ENCODE data around the gene SPATS2.

Gene SPATS2

GRCh38 chr12:49549735-49550692, 182.8 kb downstream of the SPATS2 start:
- no peak overlapping the region for H3K9ac ChIP-seq
- H3K4me2 ChIP-seq: peak overlapping the region; percentile 74; the same call in 1 of the 2 replicates
- no peak for TF ChIP-seq Cebpa-rat (IDR thresholded peaks at IDR 0.05)
- no peak overlapping the region for H3K4me3 ChIP-seq
- no peaks in the 10 kb centered on the region for H3K36me3 ChIP-seq
- no peaks in the 10 kb centered on the region for H4K20me1 ChIP-seq
- no peaks in the 10 kb centered on the region for H3K9me3 ChIP-seq
- H3K27me3 ChIP-seq: peaks cover 33% of the 10 kb centered on the region
- H3K4me1 ChIP-seq: peaks cover 38% of the 10 kb centered on the region
- no peak overlapping the region for H3K27ac ChIP-seq

GRCh38 chr12:49550693-49551252, 183.5 kb downstream of the SPATS2 start:
- Histone ChIP-seq H3K4me3 (no peak overlapping the region), H3K36me3 (peaks cover 3% of the 10 kb centered on the region), H3K9me3 (no peaks in the 10 kb centered on the region), H4K20me1 (no peaks in the 10 kb centered on the region), H3K27ac (no peak overlapping the region), H3K4me1 (peaks cover 38% of the 10 kb centered on the region), H3K9ac (no peak overlapping the region), H3K27me3 (peaks cover 33% of the 10 kb centered on the region), H3K4me2 (no peak overlapping the region)
- no peak for TF ChIP-seq Cebpa-rat (IDR thresholded peaks at IDR 0.05)

- Histone ChIP-seq H3K9ac (no peak overlapping the region), H3K9me3 (no peaks in the 10 kb centered on the region), H3K4me1 (peaks cover 38% of the 10 kb centered on the region), H4K20me1 (no peaks in the 10 kb centered on the region), H3K4me2 (peak overlapping the region; percentile 56), H3K4me3 (no peak overlapping the region), H3K36me3 (peaks cover 16% of the 10 kb centered on the region), H3K27me3 (peaks cover 28% of the 10 kb centered on the region), H3K27ac (no peak overlapping the region)
- TF ChIP-seq Cebpa-rat (IDR thresholded peaks at IDR 0.05): 0 out of 2 replicates have a peak, but pooled peaks have one; percentile 12
These were observed 184.8 kb downstream of the SPATS2 start for GRCh38 chr12:49552014-49552413.

- Histone ChIP-seq H4K20me1 (no peaks in the 10 kb centered on the region), H3K27me3 (peaks cover 24% of the 10 kb centered on the region), H3K27ac (no peak overlapping the region), H3K4me2 (peak overlapping the region; percentile 56), H3K9ac (no peak overlapping the region), H3K4me1 (peaks cover 38% of the 10 kb centered on the region), H3K9me3 (no peaks in the 10 kb centered on the region), H3K36me3 (peaks cover 20% of the 10 kb centered on the region), H3K4me3 (no peak overlapping the region)
- TF ChIP-seq Cebpa-rat (IDR thresholded peaks at IDR 0.05): no peak
These were observed 185.2 kb downstream of the SPATS2 start for GRCh38 chr12:49552425-49552824.

GRCh38 chr12:49552899-49553298, 185.6 kb downstream of the SPATS2 start:
- Histone ChIP-seq H3K4me2 (peak overlapping the region; percentile 56), H4K20me1 (no peaks in the 10 kb centered on the region)

GRCh38 chr12:49553512-49554088, 186.3 kb downstream of the SPATS2 start:
- peak overlapping the region; percentile 10; the same call in 1 of the 2 replicates for H3K4me2 ChIP-seq
- H3K36me3 ChIP-seq: peaks cover 32% of the 10 kb centered on the region
- H3K9me3 ChIP-seq: no peaks in the 10 kb centered on the region
- no peak overlapping the region for H3K4me3 ChIP-seq
- peaks cover 36% of the 10 kb centered on the region for H3K4me1 ChIP-seq
- TF ChIP-seq Cebpa-rat (IDR thresholded peaks at IDR 0.05): no peak
- no peaks in the 10 kb centered on the region for H4K20me1 ChIP-seq
- H3K27me3 ChIP-seq: peaks cover 12% of the 10 kb centered on the region
- H3K9ac ChIP-seq: no peak overlapping the region
- H3K27ac ChIP-seq: no peak overlapping the region

More at GRCh38 chr12:49552899-49553298, 185.6 kb downstream of the SPATS2 start:
- Histone ChIP-seq H3K4me3 (no peak overlapping the region), H3K4me1 (peaks cover 38% of the 10 kb centered on the region), H3K9ac (no peak overlapping the region), H3K27me3 (peaks cover 19% of the 10 kb centered on the region), H3K9me3 (no peaks in the 10 kb centered on the region), H3K36me3 (peaks cover 24% of the 10 kb centered on the region), H3K27ac (no peak overlapping the region)
- TF ChIP-seq Cebpa-rat (IDR thresholded peaks at IDR 0.05): no peak

GRCh38 chr12:49554266-49554665, 187.0 kb downstream of the SPATS2 start:
- Histone ChIP-seq H3K27me3 (peaks cover 6% of the 10 kb centered on the region), H3K9me3 (no peaks in the 10 kb centered on the region), H3K27ac (no peak overlapping the region), H3K4me2 (peak overlapping the region; percentile 10), H3K9ac (no peak overlapping the region), H3K4me3 (no peak overlapping the region), H3K4me1 (peaks cover 29% of the 10 kb centered on the region), H3K36me3 (peaks cover 38% of the 10 kb centered on the region), H4K20me1 (no peaks in the 10 kb centered on the region)
- no peak for TF ChIP-seq Cebpa-rat (IDR thresholded peaks at IDR 0.05)

- Histone ChIP-seq H3K4me2 (no peak overlapping the region), H3K27me3 (no peaks in the 10 kb centered on the region), H3K27ac (no peak overlapping the region), H3K9me3 (no peaks in the 10 kb centered on the region), H3K36me3 (peaks cover 54% of the 10 kb centered on the region), H3K9ac (no peak overlapping the region), H3K4me1 (peaks cover 26% of the 10 kb centered on the region), H4K20me1 (no peaks in the 10 kb centered on the region), H3K4me3 (no peak overlapping the region)
- no peak for TF ChIP-seq Cebpa-rat (IDR thresholded peaks at IDR 0.05)
These were observed 188.5 kb downstream of the SPATS2 start for GRCh38 chr12:49555631-49556390.

GRCh38 chr12:49556391-49557186, 189.3 kb downstream of the SPATS2 start:
- no peak overlapping the region for H3K27ac ChIP-seq
- no peaks in the 10 kb centered on the region for H4K20me1 ChIP-seq
- H3K9me3 ChIP-seq: no peaks in the 10 kb centered on the region
- no peak overlapping the region for H3K4me2 ChIP-seq
- H3K4me3 ChIP-seq: no peak overlapping the region
- TF ChIP-seq Cebpa-rat (IDR thresholded peaks at IDR 0.05): no peak
- no peak overlapping the region for H3K9ac ChIP-seq
- no peaks in the 10 kb centered on the region for H3K27me3 ChIP-seq
- peaks cover 24% of the 10 kb centered on the region for H3K4me1 ChIP-seq
- H3K36me3 ChIP-seq: peaks cover 61% of the 10 kb centered on the region

Data from BLaER1 (cell line).